ENCODE results near the gene SAMD8.

The SAMD8 gene

DNA sequence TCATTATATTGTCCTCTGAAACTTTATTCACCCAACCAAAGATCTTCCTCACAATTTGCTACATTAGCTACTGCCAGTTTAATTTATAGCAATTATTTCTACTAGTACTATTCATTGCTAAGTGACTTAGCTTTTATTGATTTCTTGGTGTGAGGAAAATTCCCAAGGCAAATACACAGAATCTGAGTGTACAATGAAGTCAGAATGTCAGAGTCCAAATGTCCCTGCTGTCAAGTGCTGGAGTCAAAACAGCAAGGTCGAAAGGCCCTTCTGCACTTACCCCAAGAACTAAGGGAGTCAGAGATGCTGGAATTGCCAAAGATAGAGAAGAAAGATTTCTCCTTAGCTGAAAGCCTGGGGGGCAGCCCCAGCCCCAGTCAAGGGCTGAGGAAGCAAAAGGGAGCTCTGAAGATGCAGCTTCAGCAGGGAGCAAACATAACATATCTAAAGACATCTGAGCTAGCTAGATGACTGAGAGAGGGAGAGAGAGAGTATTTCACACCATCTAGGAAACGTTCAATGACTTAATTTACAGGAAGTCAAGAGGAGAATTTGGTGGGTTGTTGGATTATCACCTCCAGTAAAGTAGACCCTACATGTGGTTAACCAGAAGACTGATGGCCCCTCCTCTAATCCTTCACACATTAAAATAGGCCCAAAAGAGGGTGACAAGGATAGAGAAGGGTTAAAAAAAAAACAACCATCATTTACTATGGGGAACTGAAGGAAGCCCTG lies 36.6 kb upstream of the SAMD8 start:
- no peak overlapping the region for H3K4me3 ChIP-seq (ENCODE audit: low read length)
- TF ChIP-seq ZNF274 (IDR thresholded peaks at IDR 0.05; ENCODE audit: low read depth, low read length), result no peak

DNA sequence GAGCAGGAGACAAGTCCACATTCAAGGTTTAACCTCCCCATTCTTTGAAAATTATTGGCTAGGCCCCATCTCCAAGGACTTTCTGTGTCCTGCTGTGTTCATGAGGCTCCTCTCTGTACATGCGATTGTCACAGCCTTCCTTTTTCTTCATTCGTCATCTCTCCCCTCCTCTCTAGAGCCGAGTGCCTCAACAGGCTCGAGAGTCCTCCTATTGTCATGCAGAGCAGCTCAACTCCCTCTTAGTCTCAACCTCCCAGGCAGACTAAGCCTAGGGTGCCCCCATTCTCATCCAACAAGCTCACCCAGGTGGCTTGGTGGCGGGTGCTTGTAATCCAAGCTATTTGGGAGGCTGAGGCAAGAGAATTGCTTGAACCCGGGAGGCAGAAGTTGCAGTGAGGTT lies 35.1 kb upstream of the SAMD8 start:
- no peak for TF ChIP-seq ZNF274 (IDR thresholded peaks at IDR 0.05; ENCODE audit: low read depth, low read length)
- H3K4me3 ChIP-seq (ENCODE audit: low read length), result no peak overlapping the region

DNA sequence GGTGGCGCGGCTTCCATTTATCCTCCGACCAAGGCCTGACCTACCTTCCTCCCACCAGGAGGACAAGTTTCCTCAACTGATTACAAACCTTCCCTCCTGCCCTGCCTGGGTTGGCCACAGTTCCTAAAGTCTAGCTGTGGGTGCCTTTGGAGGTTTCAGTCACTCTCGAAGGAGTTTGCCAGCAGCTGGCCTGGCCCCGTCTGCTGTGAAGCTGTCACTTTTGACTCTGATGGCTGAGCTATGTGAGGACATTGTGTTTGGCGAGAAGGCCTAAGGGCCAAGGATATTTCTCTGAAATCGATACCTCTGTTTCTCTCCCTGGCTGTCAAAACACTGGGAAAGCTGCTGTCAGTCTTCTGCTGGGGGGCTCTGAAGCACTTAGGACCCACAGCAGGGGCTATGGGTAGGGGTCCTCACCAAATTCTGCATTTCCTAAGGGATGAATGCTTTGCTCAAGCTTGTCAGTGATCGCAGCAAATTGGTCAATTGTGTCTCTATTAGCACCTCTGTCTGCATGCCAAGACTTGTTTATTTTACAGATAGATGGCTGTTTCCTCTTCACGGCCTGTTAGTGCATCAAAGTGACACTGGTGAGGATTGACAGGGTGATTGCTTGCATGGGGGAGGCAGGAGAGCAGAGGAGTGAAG lies 31.9 kb upstream of the SAMD8 start:
- no peak overlapping the region for H3K4me3 ChIP-seq (ENCODE audit: low read length)
- no peak for TF ChIP-seq ZNF274 (IDR thresholded peaks at IDR 0.05; ENCODE audit: low read depth, low read length)

DNA sequence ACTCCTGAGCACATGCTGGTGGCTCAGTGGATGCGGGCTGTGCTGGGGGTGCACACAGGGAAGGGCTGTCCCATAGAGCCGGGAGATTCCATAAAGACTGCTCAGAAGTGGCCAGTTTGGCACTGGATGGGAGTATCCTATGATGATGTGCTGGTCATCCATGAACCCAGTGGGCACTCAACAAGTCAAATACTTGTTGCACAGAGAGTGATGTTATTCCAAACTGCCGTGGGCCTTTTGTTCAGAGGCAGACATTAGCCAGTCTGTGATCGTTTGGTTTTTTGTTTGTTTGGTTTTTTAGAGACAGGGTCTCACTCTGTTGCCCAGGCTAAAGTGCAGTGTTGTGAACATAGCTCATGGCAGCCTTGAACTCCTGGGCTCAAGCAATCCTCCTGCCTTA lies 30.9 kb upstream of the SAMD8 start:
- H3K4me3 ChIP-seq (ENCODE audit: low read length), result no peak overlapping the region
- TF ChIP-seq ZNF274 (IDR thresholded peaks at IDR 0.05; ENCODE audit: low read depth, low read length), result no peak

DNA sequence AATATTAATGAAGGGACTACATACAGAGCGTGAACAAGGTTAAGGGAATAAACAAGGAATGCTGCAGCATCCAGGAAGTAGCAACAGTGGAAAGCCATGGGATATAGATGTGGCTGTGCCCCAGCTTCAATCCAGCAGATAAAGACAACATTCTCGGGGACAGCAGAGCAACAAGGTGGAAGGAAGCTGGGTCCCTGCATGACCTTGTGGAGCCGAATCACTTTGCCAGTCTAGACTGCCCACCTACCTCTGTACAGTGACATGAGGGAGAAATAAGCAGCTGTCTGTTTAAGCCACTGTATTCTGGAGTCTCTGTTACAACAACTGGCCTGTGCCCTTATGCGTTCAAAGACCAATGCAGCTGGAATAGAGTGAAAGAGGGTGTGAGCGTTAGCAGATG lies 30.1 kb upstream of the SAMD8 start:
- no peak overlapping the region for H3K4me3 ChIP-seq (ENCODE audit: low read length)
- TF ChIP-seq ZNF274 (IDR thresholded peaks at IDR 0.05; ENCODE audit: low read depth, low read length), result no peak

DNA sequence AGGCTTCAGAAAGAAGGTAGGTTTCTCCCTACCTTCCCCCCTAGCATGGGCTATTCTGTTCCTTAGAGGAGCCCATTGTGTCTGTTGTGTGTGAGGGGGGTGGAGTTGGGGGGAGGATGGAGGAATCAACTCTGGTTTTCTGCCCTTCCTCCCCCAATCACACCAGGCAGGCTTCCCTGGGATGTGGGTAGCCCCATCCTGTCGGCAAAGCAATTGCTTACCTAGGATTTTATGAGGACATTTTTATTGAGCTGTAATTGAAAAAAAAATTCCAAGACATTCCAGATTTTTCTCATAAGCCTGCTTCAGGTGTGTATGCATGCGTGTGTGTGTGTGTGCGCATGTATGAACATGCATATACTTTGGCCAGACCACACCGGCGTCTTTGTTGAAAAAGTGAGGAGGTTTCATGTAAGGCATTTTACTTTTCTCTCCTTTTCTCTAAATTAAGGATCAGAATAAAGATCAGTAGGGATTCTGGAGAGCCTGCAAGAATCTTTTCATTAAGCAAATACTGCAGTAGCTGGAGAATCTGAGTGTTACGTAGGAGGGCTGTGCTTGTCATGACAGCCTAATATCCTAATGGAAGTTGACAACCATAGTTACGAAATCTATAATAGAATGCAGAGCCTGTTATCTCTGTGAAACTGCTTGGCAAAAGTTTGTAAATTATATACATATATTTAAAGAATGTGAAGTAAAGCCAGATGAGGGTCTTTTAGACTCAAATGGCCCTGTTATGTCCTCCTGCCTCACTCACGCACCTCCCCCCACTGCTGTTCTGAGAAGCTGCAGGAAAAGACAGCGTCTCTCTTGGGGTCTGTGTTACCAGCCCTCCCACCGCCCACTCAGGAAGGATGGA lies 27.3 kb upstream of the SAMD8 start:
- no peak overlapping the region for H3K4me3 ChIP-seq (ENCODE audit: low read length)
- no peak for TF ChIP-seq ZNF274 (IDR thresholded peaks at IDR 0.05; ENCODE audit: low read depth, low read length)

DNA sequence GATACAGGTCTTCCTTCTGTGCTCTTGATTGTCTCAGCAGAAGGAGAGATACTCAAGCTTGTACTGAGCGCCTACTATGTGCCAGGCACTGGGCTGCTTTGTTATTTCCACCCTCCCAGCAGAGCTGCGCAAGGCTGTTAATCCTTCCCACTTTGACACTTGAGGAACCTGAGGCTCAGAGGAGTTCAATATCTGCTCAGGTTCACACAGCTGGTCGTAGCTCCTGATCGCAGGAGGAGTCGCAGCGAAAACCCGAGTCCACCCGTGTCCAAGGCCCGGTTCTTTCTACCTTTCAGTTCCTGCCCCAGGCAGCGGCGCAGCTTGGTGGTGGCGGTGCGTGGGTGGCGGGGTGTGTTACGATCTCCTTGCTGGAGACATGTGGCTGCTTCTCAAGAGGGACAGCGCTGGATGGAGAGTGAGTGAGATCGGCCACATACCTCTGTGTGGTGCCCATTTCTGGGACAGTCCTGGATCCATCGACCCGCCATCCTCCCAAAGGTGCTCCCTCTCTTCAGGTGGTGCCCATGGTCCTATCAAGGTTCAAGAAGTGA lies 26.5 kb upstream of the SAMD8 start:
- H3K4me3 ChIP-seq (ENCODE audit: low read length), result no peak overlapping the region
- TF ChIP-seq ZNF274 (IDR thresholded peaks at IDR 0.05; ENCODE audit: low read depth, low read length), result no peak

DNA sequence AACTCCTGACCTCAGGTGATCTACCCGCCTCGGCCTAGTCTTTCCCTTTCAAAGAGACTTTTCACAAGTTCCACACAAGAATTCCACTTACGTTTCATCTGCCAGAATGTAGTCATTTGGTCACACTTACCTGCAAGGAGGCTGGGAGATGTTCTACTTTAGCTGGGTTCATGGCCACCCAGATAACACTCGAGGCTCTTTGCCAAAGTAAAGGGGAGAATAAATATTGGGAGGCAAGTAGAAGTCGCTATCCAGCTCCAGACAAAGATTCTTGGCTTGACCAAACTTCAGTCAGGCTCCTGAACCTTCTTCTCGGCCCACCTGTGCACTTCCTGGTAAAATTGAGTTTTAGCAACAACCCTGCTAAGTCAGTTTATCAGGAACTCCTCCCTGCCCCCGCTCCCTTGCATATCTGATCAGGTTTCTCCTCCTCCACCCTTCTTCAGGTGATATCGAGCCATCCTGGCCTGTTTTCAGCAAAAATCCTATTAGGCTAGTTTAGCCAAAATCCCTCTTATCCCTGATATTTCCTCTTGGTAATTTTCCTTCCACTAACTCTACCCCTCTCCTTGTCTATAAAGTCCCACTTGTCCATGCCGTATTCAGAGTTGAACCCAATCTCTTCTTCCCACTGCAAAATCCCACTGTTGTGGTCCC lies 25.1 kb upstream of the SAMD8 start:
- TF ChIP-seq ZNF274 (IDR thresholded peaks at IDR 0.05; ENCODE audit: low read depth, low read length), result no peak

DNA sequence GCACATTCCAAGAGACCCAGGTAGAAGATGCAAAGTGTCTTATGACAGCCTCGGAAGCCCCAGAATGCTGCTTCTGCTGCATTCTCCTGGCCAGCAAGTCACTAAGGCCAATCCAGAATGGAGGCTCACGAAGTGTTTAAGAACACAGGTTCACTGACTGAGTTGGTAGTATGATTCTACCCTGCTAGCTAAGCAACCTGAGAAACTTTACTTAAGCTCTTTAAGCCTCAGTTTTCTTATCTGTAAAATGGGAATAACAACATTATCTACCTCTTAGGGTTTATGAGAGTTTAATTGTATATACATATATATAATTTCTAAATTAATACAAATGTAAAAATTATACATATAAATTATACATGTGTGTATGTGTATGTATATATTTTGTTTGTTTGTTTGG lies 22.8 kb upstream of the SAMD8 start:
- TF ChIP-seq ZNF274 (IDR thresholded peaks at IDR 0.05; ENCODE audit: low read depth, low read length), result no peak
- H3K4me3 ChIP-seq (ENCODE audit: low read length), result no peak overlapping the region

More for the DNA sequence above, 25.1 kb upstream of the SAMD8 start:
- no peak overlapping the region for H3K4me3 ChIP-seq (ENCODE audit: low read length)

DNA sequence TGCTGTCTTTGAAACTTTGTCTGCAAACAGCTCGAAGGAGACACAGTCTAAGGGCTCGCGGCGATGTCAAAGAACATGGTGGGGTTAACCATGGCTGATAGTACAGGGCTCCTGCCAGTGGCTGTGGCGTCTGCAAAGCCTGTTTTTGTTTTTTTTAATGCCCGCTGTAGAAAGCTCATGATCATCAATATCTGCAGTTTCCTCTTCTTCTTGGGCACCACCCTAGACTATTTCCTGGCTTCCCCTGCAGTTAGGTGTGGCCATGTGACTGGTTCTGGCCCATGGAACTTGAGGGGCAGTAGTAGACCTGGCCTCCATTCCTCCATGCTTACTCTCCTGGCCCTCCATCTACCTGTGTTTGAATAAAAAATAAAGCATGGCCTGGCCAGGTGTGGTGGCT lies 21.8 kb upstream of the SAMD8 start:
- TF ChIP-seq ZNF274 (IDR thresholded peaks at IDR 0.05; ENCODE audit: low read depth, low read length), result no peak
- no peak overlapping the region for H3K4me3 ChIP-seq (ENCODE audit: low read length)

DNA sequence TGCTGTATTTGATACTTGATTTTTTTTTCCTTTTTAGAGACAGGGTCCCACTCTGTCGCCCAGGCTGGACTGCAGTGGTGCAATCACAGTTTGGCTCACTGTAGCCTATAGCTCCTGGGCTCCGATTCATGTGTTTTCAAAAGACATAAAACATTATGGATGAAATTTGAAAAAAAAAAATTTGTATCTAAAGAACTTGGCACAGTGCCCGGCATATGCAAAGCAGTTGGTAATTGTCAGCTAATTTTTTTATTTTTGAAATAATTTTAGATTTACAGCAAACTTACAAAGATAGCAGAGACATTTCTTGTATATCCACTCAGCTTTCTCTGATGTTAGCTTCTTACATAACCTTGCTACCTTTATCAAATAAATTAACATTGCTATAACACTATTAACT lies 20.3 kb upstream of the SAMD8 start:
- no peak for TF ChIP-seq ZNF274 (IDR thresholded peaks at IDR 0.05; ENCODE audit: low read depth, low read length)
- H3K4me3 ChIP-seq (ENCODE audit: low read length), result no peak overlapping the region

DNA sequence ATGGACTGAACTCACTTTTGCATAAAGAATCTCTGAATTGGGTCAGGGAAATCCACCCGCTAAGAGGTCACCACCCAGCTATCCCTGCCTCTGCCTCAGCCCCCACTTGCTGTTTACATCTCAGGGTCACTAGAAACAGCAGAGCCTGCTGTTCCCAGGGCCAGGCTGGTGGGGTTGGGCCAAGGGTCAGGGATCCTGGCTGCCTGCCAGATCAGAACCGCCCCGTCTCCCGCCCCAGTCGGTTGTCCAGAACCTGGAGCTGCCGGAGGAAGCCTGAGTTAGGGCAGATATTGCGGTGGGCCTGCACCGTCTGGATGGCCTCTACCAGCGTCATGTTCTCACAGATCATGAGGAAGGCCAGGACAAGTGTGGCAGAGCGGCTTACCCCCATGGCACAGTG lies 17.0 kb upstream of the SAMD8 start:
- no peak overlapping the region for H3K4me3 ChIP-seq (ENCODE audit: low read length)
- TF ChIP-seq ZNF274 (IDR thresholded peaks at IDR 0.05; ENCODE audit: low read depth, low read length), result no peak

DNA sequence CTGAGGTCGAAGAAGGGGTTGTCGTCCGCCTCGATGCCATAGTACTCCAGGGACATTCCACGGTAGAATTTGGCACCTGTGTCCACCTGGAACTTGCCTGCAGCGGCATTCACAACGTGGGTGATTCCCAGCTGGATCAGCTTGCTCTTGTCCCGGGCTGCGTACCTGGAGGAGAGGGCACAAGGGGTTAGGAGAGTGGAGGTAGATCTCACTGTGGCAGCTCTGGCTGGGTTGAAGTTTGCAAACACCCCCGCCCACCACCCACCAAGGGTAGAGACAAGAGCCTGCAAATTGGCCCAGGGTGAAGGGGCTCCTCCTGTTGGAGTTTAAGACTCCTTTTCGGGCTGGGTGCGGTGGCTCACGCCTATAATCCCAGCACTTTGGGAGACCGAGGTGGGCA lies 15.8 kb upstream of the SAMD8 start:
- TF ChIP-seq ZNF274 (IDR thresholded peaks at IDR 0.05; ENCODE audit: low read depth, low read length), result no peak
- no peak overlapping the region for H3K4me3 ChIP-seq (ENCODE audit: low read length)

DNA sequence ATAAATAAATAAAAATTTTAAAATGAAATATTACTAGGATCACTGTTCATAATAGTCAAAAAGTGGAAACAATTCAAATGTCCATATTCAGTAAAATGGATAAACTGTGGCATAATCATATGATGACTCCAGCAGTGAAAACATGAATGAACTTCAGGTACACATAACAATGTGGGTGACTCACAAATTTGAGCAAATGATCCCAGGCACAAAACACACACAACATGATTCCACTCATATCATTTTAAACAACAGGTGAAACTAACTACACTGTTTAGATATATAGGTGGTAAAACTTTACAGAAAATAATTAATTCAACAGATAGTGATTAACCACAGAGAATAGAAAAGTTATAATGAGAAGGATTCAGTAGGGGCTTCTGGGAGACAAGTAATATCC lies 14.7 kb upstream of the SAMD8 start:
- H3K4me3 ChIP-seq (ENCODE audit: low read length), result no peak overlapping the region
- no peak for TF ChIP-seq ZNF274 (IDR thresholded peaks at IDR 0.05; ENCODE audit: low read depth, low read length)
